Urothelium cell line (cell line): Measurements from ENCODE around the gene NUTM2E.
"Not testable (repeated sequence)": the region's sequence is repeated elsewhere in the genome, so short reads cannot be mapped to it uniquely, and the experiment has no call there.

Experiments
- DNase-seq: peaks from one replicate; pipeline ENCODE4 v3.0.0; 2011; ENCODE audit warnings: low spot score, mixed read lengths
- FAIRE-seq: peaks from 2 replicates; lab custom pipeline; 2011; peaks lifted over from hg19 to GRCh38; lab: Jason Lieb, UNC

NUTM2E gene

DNA sequence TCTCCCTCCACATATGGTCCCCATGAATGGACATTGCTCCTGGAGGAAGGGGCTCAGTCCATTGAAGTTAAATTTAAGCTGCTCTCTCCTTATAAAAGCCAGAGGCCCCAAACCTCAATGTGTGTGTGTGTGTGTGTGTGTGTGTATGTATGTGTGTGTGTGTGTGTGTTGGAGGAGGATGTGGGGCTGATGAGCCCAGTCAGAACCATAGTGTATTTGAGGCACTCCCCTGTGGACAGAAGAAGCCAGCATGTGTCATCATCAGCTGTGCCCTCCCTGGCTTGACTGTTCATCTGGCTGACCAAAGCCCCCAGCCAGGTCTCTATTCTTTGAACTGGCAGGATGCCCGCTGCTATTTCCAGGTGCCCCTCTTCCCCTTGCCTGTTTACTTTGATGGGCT is 35.7 kb downstream of the NUTM2E start:
- not testable (repeated sequence) for FAIRE-seq, DNase-seq

DNA sequence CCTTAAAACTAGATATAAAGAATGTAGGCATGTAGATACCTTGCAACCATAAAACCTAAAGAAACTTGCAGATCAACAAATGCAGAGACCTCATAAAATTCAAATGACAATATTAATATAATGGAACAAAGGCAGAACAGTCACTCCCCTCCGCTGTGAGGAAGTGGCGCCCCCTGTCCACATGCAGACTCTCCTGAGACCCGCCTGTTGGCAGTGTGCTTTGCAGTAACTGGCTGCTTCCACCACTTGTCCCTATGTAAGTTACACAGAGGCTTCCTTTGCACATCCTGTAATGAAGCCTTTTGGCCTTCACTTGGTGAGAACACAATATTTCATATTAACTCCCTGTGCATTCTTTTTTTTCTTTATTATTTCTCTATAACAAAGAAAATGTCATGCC is 36.3 kb downstream of the NUTM2E start:
- DNase-seq, FAIRE-seq: not testable (repeated sequence)

DNA sequence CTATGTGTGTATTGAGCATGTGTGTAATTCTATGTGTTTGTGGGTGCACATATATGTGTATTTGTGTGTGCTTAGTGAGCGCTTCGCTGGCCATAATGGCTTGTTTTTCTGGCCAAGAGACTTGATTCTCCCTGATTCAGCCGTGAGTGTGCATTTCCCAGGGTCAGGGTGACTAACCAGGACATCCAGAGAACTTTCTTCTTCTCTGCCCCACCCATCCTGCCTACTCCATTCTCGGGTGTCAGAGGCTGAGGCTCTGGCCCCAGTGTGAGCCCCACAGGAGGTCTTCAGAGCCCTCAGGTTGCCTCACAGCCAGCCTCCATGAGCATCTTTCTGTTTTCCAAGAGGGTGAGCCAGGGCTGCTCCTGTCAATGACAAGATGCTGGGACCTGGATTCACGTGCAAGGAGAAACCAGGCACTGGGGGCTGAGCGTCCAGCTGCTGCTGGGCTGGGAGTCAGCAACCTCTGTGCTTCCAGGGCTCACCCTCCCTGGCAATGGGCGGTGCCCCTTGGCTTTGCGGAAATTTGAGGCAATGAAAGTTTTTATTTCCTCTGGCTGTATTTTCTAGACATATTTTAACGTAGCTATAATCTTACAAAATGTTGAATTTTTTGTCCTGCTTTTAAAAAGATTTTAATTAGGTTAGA is 40.5 kb downstream of the NUTM2E start:
- not testable (repeated sequence) for FAIRE-seq, DNase-seq

DNA sequence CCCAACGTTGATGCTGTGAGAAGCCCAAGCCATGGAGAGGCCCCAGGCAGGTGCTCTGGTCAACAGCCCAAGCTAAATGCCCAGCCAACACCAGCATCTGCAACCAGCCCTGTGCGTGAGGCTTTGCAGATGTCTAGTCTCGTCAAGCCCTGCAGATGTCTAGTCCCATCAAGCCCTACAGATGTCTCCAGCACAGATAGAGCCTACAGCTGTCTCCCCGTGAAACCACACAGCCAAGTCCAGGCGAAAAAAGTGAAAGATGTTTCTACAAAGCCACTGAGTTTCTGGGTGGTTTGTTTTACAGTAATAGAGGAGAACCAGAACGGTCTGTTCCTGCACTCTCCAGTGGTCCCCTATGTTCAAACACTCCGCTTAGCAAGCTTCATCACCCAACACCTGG is 41.5 kb downstream of the NUTM2E start:
- DNase-seq, FAIRE-seq: not testable (repeated sequence)

DNA sequence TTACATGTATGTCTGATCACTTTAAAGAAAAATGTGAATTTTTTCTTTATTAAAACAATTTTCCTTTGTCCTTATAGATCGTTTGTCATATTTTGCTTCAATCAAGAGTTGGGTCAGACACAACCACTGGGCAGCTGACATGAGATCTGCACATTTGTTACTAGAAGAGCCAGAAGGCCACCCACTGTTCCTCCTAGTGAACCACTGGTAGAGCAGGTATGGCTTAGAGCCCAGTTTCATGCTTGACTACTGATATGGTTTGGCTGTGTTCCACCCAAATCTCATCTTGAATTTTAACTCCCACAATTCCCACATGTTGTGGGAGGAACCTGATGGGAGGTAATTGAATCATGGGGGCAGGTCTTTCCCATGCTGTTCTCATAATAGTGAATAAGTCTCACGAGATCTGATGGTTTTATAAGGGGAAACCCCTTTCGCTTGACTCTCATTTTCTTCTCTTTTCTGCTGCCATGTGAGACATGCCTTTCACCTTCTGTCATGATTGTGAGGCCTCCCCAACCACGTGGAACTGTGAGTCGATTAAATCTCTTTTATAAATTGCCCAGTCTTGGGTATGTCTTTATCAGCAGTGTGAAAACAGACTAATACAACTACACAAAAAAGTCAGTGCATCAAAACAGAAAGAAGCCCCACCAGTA is 43.0 kb downstream of the NUTM2E start:
- not testable (repeated sequence) for DNase-seq, FAIRE-seq

DNA sequence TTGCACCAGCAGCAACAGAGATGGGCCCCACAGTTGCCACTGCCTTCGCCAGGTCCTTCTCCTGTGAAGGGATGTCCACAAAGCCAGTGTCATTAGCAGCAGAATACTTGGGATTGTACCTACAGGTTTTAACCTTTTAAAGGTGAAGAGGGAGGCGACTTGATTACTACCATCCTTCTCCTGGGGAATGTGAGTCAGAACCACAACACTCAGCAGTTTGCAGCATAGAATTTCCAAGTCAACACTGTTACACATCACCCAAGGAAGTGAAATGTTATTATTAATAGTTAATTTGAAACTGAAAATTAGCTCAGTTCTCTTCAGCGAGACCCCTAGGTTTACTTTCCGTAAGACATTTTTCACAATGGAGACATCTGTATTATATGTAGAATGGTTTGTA is 45.2 kb downstream of the NUTM2E start:
- not testable (repeated sequence) for FAIRE-seq, DNase-seq
